Upper lobe of left lung (tissue), 6 donors: ENCODE measurements around the gene PBX3. TPM values are rescaled to one million over a fixed set of nuclear protein-coding genes. Genes with fewer than 3 reads are reported as not detected.

Source experiments
- ATAC-seq, 2 donors: fragments of 200-7000 bp; cut with Tn5 transposase; one replicate each; pipeline ENCODE4 v1.9.1; 2022; ENCODE audit warnings: mild to moderate bottlenecking in 2 of 2, moderate library complexity in 2 of 2; ENCODE audit not compliant: low FRiP score in 2 of 2
- DNase-seq, 2 donors: peaks; one replicate each; pipeline ENCODE4 v3.0.0-alpha.2; 2019 to 2020
- H3K27ac ChIP-seq, 4 donors: fragments of 200-600 bp; sonication (generic); one replicate each; pipeline ENCODE4 v1.5.1; 2016 to 2019
- H3K27me3 ChIP-seq, 4 donors: fragments of 200-600 bp; sonication (generic); one replicate each; pipeline ENCODE4 v1.5.1; 2017 to 2019
- H3K36me3 ChIP-seq, 4 donors: fragments of 200-600 bp; sonication (generic); one replicate each; pipeline ENCODE4 v1.5.1; 2016 to 2019
- H3K4me1 ChIP-seq, 4 donors: fragments of 200-600 bp; sonication (generic); one replicate each; pipeline ENCODE4 v1.5.1; 2018 to 2019
- H3K4me3 ChIP-seq, 4 donors: fragments of 200-600 bp; sonication (generic); one replicate each; pipeline ENCODE4 v1.5.1; 2017 to 2019; ENCODE audit warnings: mild to moderate bottlenecking in 2 of 4, moderate library complexity in 1 of 4
- H3K9me3 ChIP-seq, 4 donors: fragments of 200-600 bp; sonication (generic); one replicate each; pipeline ENCODE4 v1.5.1; 2018 to 2019
- EP300 ChIP-seq, 4 donors: sonication (generic); formaldehyde crosslinking; IDR thresholded peaks; one replicate each; pipeline ENCODE4 v1.5.1; 2017; ENCODE audit warnings: antibody characterized with exemption in 4 of 4, control low read depth in 2 of 4
- POLR2A ChIP-seq, 4 donors: fragments of 450-650 bp; IDR thresholded peaks; one replicate each; pipeline ENCODE4 v1.5.1; 2016 to 2017; ENCODE audit warnings: antibody characterized with exemption in 4 of 4, mild to moderate bottlenecking in 2 of 4
- POLR2AphosphoS5 ChIP-seq, 2 donors: sonication (generic); formaldehyde crosslinking; IDR thresholded peaks; one replicate each; pipeline ENCODE4 v1.5.1; 2017; ENCODE audit warnings: antibody characterized with exemption in 2 of 2
- WGBS, 2 donors: methylation state at CpG; one replicate each; pipeline ENCODE4 v1.1.5; 2017 to 2018; 5-methylcytosine and 5-hydroxymethylcytosine counted together
- total RNA-seq, 6 donors: library from RNA; depleted of rRNA in 4 of 6; stranded (reverse); fragments of >200 nt in 4 of 6; gene quantifications; one replicate each; pipeline versions ENCODE4 v1.1.0 to v1.2.1, GENCODE V29; 2016 to 2021
- TF ChIP-seq, protein P1 (sequence below), 6 experiments: fragments of 450-650 bp in 4 of 6; fragments of 200-600 bp in 2 of 6; sonication (generic) in 2 of 6; IDR thresholded peaks; one replicate each; pipeline ENCODE4 v1.5.1; 2016 to 2019; ENCODE audit warnings: antibody characterized with exemption in 6 of 6
- donor health status: DM: no; HTN: no; CAD: no; lungs with moderate emphysema.
- donor health status: DM: no; HTN: yes; CAD: no; lungs with severe emphysema.

PBX3 gene
- total RNA-seq, 6 donors from 2014 or later = 25.7 to 57.6 (median 41.9) TPM

DNA sequence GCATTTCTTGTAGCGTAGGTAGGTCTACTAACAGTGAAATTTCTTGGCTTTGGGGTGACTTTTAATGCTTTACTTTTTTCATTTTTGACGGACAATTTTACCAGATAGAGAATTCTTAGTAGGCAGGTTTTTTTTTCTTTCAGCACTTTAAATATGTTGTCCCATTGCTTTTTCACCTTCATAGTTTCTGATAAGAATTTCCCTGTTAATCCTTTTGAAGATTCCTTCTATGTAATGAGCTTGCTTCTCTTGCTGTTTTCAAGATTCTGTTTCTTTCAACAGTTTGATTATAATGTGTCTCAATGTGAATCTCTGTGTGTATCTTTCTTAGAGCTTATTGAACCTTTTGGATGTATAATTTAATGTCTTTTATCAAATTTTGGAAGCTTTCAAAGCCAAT is 35.5 kb downstream of the PBX3 start:
- 98% methylated on average over 2 of the region's 2 CpGs for whole genome bisulfite sequencing, 2 donors
- Histone ChIP-seq H3K4me3 (no peak overlapping the region), H3K36me3 (peaks cover 0 to 5% (median 0%) of the 10 kb centered on the region in 4 donors), H3K27ac (no peak overlapping the region), H3K27me3 (no peaks in the 10 kb centered on the region), H3K9me3 (no peaks in the 10 kb centered on the region), H3K4me1 (peaks cover 0 to 5% (median 0%) of the 10 kb centered on the region in 4 donors)
- no peak for ATAC-seq
- TF ChIP-seq EP300 (IDR thresholded peaks at IDR 0.05) (no peak), POLR2A (IDR thresholded peaks at IDR 0.05) (no peak), POLR2AphosphoS5 (IDR thresholded peaks at IDR 0.05) (no peak)
- TF ChIP-seq, protein P1, sequence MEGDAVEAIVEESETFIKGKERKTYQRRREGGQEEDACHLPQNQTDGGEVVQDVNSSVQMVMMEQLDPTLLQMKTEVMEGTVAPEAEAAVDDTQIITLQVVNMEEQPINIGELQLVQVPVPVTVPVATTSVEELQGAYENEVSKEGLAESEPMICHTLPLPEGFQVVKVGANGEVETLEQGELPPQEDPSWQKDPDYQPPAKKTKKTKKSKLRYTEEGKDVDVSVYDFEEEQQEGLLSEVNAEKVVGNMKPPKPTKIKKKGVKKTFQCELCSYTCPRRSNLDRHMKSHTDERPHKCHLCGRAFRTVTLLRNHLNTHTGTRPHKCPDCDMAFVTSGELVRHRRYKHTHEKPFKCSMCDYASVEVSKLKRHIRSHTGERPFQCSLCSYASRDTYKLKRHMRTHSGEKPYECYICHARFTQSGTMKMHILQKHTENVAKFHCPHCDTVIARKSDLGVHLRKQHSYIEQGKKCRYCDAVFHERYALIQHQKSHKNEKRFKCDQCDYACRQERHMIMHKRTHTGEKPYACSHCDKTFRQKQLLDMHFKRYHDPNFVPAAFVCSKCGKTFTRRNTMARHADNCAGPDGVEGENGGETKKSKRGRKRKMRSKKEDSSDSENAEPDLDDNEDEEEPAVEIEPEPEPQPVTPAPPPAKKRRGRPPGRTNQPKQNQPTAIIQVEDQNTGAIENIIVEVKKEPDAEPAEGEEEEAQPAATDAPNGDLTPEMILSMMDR (IDR thresholded peaks at IDR 0.05) = no peak
- no peak for DNase-seq

DNA sequence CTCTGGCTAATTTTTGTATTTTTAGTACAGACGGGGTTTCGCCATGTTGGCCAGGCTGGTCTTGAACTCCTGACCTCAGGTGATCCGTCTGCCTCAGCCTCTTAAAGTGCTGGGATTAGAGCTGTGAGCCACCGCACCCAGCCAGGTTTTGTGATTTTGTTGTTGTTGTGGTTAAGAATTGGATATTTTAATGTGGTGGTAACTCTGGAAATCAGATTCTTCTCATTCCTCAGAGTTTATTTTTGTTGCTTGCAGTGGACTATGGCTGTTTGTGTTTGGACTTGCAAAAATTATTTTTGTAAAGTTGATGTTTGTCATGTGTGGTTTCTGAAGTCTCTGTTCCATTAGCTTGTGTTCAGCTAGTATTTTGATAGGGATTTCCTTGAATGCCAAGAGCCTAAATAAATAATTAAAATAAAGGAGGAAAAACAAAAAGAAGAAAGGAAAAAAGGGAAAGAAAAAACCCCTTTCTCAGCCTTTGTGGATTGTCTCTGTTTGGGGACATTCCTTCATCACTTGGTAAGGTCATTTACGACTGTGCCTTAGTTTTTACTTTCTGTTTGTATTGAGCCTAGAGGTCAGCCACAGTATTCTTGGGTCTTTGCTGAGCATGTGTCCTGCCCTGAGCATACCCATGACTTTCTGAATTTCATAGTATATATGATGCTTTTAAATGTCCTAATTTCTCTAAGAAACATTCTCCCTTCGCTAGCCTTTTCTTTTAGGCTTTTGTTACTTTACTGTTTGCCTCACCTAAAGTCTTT is 37.3 kb downstream of the PBX3 start:
- WGBS, 2 donors = 76 to 77% methylated on average over 6 of the region's 6 CpGs
- H3K27ac ChIP-seq = no peak overlapping the region
- DNase-seq (no peak), ATAC-seq (no peak)
- no peaks in the 10 kb centered on the region for H3K27me3 ChIP-seq
- H3K4me3 ChIP-seq = no peak overlapping the region
- H3K36me3 ChIP-seq = peaks cover 0 to 5% (median 0%) of the 10 kb centered on the region in 4 donors
- no peaks in the 10 kb centered on the region for H3K9me3 ChIP-seq
- H3K4me1 ChIP-seq = peaks cover 0 to 5% (median 0%) of the 10 kb centered on the region in 4 donors
- TF ChIP-seq POLR2A (IDR thresholded peaks at IDR 0.05) = no peak

DNA sequence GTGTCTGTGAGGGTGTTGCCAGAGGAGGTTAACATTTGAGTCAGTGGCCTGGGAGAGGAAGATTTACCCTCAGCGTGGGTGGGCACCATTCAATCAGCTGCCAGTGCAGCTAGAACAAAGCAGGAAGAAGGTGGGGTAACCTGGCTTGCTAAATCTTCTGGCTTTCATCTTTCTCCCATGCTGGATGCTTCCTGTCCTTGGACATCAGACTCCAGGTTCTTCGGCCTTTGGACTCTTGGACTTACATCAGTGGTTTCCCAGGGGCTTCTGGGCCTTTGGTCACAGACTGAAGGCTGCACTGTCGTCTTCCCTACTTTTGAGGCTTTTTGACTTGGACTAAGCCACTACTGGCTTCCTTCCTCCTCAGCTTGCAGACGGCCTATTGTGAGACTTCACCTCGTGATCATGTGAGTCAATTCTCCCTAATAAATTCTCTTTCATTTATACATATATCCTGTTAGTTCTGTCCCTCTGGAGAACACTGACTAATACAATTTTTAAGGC is 38.1 kb downstream of the PBX3 start:
- Histone ChIP-seq H3K4me3 (no peak overlapping the region), H3K36me3 (peaks cover 0 to 6% (median 0%) of the 10 kb centered on the region in 4 donors), H3K4me1 (peaks cover 0 to 5% (median 0%) of the 10 kb centered on the region in 4 donors), H3K27me3 (no peaks in the 10 kb centered on the region), H3K9me3 (no peaks in the 10 kb centered on the region), H3K27ac (peak overlapping the region in 1 of 4 donors; percentile 14)
- peak in 1 of 2 donors; percentile 22 for DNase-seq
- peak in 1 of 2 donors; percentile 49 for ATAC-seq
- 49 to 62% methylated on average over 5 of the region's 5 CpGs for WGBS, 2 donors
- no peak for TF ChIP-seq EP300 (IDR thresholded peaks at IDR 0.05)
- no peak for TF ChIP-seq POLR2AphosphoS5 (IDR thresholded peaks at IDR 0.05)
- TF ChIP-seq, protein P1 (IDR thresholded peaks at IDR 0.05) = no peak
- TF ChIP-seq POLR2A (IDR thresholded peaks at IDR 0.05) = no peak

DNA sequence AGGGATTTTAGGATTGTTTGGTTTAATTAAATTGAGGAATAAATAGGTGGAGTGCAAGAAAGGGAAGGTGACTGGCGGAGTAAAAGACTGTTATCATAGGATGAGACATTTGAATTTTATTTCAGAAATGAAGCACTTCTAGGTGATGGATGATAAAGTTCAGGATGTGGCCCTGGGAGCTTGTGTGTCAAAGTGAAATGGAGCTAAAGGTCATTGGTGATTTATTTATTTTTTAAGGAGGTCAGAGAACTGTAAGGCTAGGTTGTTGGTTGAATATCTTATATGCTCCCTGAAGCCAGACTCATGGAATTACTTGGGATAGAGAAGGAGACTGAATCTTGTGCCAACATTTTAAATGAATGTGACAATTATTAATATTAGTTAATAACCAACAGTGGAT is 40.5 kb downstream of the PBX3 start:
- Histone ChIP-seq H3K4me3 (no peak overlapping the region), H3K9me3 (no peaks in the 10 kb centered on the region), H3K27me3 (no peaks in the 10 kb centered on the region), H3K4me1 (peaks cover 0 to 5% (median 0%) of the 10 kb centered on the region in 4 donors), H3K27ac (no peak overlapping the region), H3K36me3 (peaks cover 0 to 8% (median 0%) of the 10 kb centered on the region in 4 donors)
- no peak for DNase-seq
- 93 to 97% methylated on average over 1 of the region's 1 CpG for WGBS, 2 donors
- TF ChIP-seq POLR2A (IDR thresholded peaks at IDR 0.05) (no peak), POLR2AphosphoS5 (IDR thresholded peaks at IDR 0.05) (no peak), EP300 (IDR thresholded peaks at IDR 0.05) (no peak)
- TF ChIP-seq, protein P1 (IDR thresholded peaks at IDR 0.05) = no peak
- ATAC-seq = no peak

DNA sequence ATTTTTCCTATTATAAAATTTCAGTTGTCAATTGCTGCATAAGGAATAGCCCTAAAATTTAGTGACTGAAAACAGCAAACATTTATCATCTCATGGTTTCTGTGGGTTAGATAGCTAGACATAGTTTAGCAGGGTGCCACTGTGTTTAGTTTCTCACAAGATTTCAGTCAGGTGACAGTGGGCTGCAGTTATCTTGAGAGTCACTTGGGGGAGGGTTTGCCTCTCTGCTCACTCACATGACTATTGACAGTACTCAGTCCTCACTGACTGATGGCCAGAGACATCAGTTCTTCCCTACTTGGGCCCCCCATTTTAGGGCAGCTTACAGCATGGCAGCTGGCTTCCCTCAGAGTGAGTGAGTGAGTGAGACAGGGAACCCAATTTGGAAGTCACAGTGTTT is 42.0 kb downstream of the PBX3 start:
- no peak for TF ChIP-seq POLR2A (IDR thresholded peaks at IDR 0.05)
- TF ChIP-seq, protein P1 (IDR thresholded peaks at IDR 0.05) = no peak
- TF ChIP-seq POLR2AphosphoS5 (IDR thresholded peaks at IDR 0.05) = no peak
- TF ChIP-seq EP300 (IDR thresholded peaks at IDR 0.05) = no peak
- no peak overlapping the region for H3K4me3 ChIP-seq
- no peak for ATAC-seq
- no peak overlapping the region for H3K27ac ChIP-seq
- H3K4me1 ChIP-seq = peaks cover 0 to 4% (median 0%) of the 10 kb centered on the region in 4 donors
- no peaks in the 10 kb centered on the region for H3K9me3 ChIP-seq
- no peaks in the 10 kb centered on the region for H3K27me3 ChIP-seq
- no peak for DNase-seq
- peaks cover 0 to 8% (median 0%) of the 10 kb centered on the region in 4 donors for H3K36me3 ChIP-seq
